ENCODE data around the gene EIF5A.

The EIF5A gene

GRCh38 chr17:7279448-7279847 lies 28.0 kb upstream of the EIF5A start:
- intact Hi-C loops (cut with DNase I; ENCODE audit: low total_unique reads) = no loop called here
- H3K27me3 ChIP-seq = no peaks in the 10 kb centered on the region
- no peak overlapping the region for H3K4me3 ChIP-seq
- H3K27ac ChIP-seq = no peak overlapping the region
- H3K9me3 ChIP-seq = no peaks in the 10 kb centered on the region
- H3K4me1 ChIP-seq = peaks cover 0 to 27% (median 21%) of the 10 kb centered on the region in 4 donors
- TF ChIP-seq CTCF (IDR thresholded peaks at IDR 0.05) = no peak
- H3K36me3 ChIP-seq = no peaks in the 10 kb centered on the region
- DNase-seq = no peak

- TF ChIP-seq CTCF (IDR thresholded peaks at IDR 0.05) = peak; percentile 90 to 96
- peaks cover 0 to 27% (median 21%) of the 10 kb centered on the region in 4 donors for H3K4me1 ChIP-seq
- peak overlapping the region; percentile 53 to 56 for H3K4me3 ChIP-seq
- H3K36me3 ChIP-seq = no peaks in the 10 kb centered on the region
- intact Hi-C loops (cut with DNase I; ENCODE audit: low total_unique reads) = loop anchor here (1.0 kb wide), 1 partner anchor 16 kb away; no protein-coding TSS in a partner anchor
- DNase-seq = peak; percentile 70 to 91
- H3K27ac ChIP-seq = peak overlapping the region; percentile 93 to 94
- H3K9me3 ChIP-seq = no peaks in the 10 kb centered on the region
- H3K27me3 ChIP-seq = no peaks in the 10 kb centered on the region
Observed at GRCh38 chr17:7280519-7281073, 26.8 kb upstream of the EIF5A start.

GRCh38 chr17:7281074-7281952 lies 26.1 kb upstream of the EIF5A start, which contains the start of gene SLC2A4:
Gene SLC2A4 (plus strand): TSS chr17:7281718. CDS start chr17:7281935, 217 bp downstream.
- Histone ChIP-seq H3K27ac (peak within 1 kb of the TSS; percentile 93 to 94), H3K4me3 (peak within 1 kb of the TSS; percentile 53 to 56), H3K9me3 (no peaks in the 10 kb centered on the region), H3K27me3 (no peaks in the 10 kb centered on the region), H3K4me1 (peaks cover 0 to 27% (median 21%) of the 10 kb centered on the region in 4 donors), H3K36me3 (no peaks in the 10 kb centered on the region)
- intact Hi-C loops (cut with DNase I; ENCODE audit: low total_unique reads) = no loop called here
- no peak for TF ChIP-seq CTCF (IDR thresholded peaks at IDR 0.05)
- DNase-seq = peak; percentile 95 to 97

- peaks cover 0 to 27% (median 21%) of the 10 kb centered on the region in 4 donors for H3K4me1 ChIP-seq
- peak in 1 of 2 donors; percentile 86 for DNase-seq
- H3K27me3 ChIP-seq = no peaks in the 10 kb centered on the region
- H3K9me3 ChIP-seq = no peaks in the 10 kb centered on the region
- H3K4me3 ChIP-seq = peak overlapping the region; percentile 53 to 56
- peak overlapping the region; percentile 93 to 94 for H3K27ac ChIP-seq
- H3K36me3 ChIP-seq = no peaks in the 10 kb centered on the region
- intact Hi-C loops (cut with DNase I; ENCODE audit: low total_unique reads) = no loop called here
- TF ChIP-seq CTCF (IDR thresholded peaks at IDR 0.05) = no peak
Observed at GRCh38 chr17:7281953-7282751, 25.3 kb upstream of the EIF5A start.

- H3K9me3 ChIP-seq = no peaks in the 10 kb centered on the region
- TF ChIP-seq CTCF (IDR thresholded peaks at IDR 0.05) = no peak
- peak overlapping the region; percentile 53 to 56 for H3K4me3 ChIP-seq
- H3K4me1 ChIP-seq = peaks cover 0 to 27% (median 21%) of the 10 kb centered on the region in 4 donors
- peaks cover 0 to under 1% of the 10 kb centered on the region in 2 donors for H3K27me3 ChIP-seq
- intact Hi-C loops (cut with DNase I; ENCODE audit: low total_unique reads) = no loop called here
- peak overlapping the region; percentile 93 to 94 for H3K27ac ChIP-seq
- no peak for DNase-seq
- H3K36me3 ChIP-seq = no peaks in the 10 kb centered on the region
Observed at GRCh38 chr17:7282752-7283321, 24.6 kb upstream of the EIF5A start.
